CD4-positive, alpha-beta T cell (primary cell): ENCODE data around the gene POLR2L. TPM values are rescaled to one million over a fixed set of nuclear protein-coding genes. Genes with fewer than 3 reads are reported as not detected.

Experiments used
- ATAC-seq: fragments of 200-7000 bp; cut with Tn5 transposase; one replicate; pipeline ENCODE4 v1.10.0; 2022; ENCODE audit warnings: mild to moderate bottlenecking; ENCODE audit not compliant: poor library complexity
- CTCF ChIA-PET: fragments of 350-600 bp; sonication (Branson Sonifier 250); formaldehyde crosslinking; loops from one replicate; lab custom pipeline; 2021; ENCODE audit warnings: antibody characterized with exemption, inconsistent platforms; lab: Charles Lee
- POLR2A ChIA-PET: fragments of 350-600 bp; sonication (Branson Sonifier 250); formaldehyde crosslinking; loops from one replicate; lab custom pipeline; 2021; ENCODE audit warnings: antibody characterized with exemption, inconsistent platforms; lab: Charles Lee
- DNase-seq, 14 experiments: peaks; one replicate each; pipeline ENCODE4 v3.0.0-alpha.2; 2013 to 2020; ENCODE audit warnings: mixed read lengths in 2 of 14
- H3K27ac ChIP-seq, 2 donors: one replicate each; pipeline versions ENCODE4 v1.5.1 to v1.7.0; 2013; ENCODE audit warnings: low read length in 2 of 2, low read depth in 1 of 2, mild to moderate bottlenecking in 1 of 2
- H3K27me3 ChIP-seq, 2 experiments: 1 replicate in 1 of 2; 2 replicates in 1 of 2; pipeline versions ENCODE4 v1.6.1 to v1.7.0; 2013; ENCODE audit warnings: low read length in 2 of 2, control low read depth in 1 of 2, mild to moderate bottlenecking in 1 of 2, moderate library complexity in 1 of 2; ENCODE audit not compliant: insufficient read depth in 2 of 2, control insufficient read depth in 1 of 2
- H3K36me3 ChIP-seq: one replicate; pipeline ENCODE4 v1.6.1; 2013; ENCODE audit warnings: low read length, control low read depth; ENCODE audit not compliant: insufficient read depth
- H3K4me1 ChIP-seq: one replicate; pipeline ENCODE4 v1.6.1; 2013; ENCODE audit warnings: low read length, control low read depth; ENCODE audit not compliant: insufficient read depth
- H3K4me3 ChIP-seq: one replicate; pipeline ENCODE4 v1.5.1; 2013; ENCODE audit warnings: mild to moderate bottlenecking, low read length, moderate library complexity
- H3K9me3 ChIP-seq, 2 experiments: 1 replicate in 1 of 2; 2 replicates in 1 of 2; pipeline versions ENCODE4 v1.6.1 to v1.7.0; 2013; ENCODE audit warnings: low read length in 2 of 2, mild to moderate bottlenecking in 2 of 2, control low read depth in 1 of 2, moderate library complexity in 1 of 2; ENCODE audit not compliant: control insufficient read depth in 1 of 2, insufficient read depth in 1 of 2
- H3K27ac Mint-ChIP-seq: one replicate; pipeline ENCODE4 v1.8.0; 2020; ENCODE audit warnings: mixed read lengths
- H3K27me3 Mint-ChIP-seq: one replicate; pipeline ENCODE4 v1.8.0; 2021; ENCODE audit warnings: mixed read lengths
- H3K36me3 Mint-ChIP-seq: one replicate; pipeline ENCODE4 v1.8.0; 2021; ENCODE audit warnings: low read depth, mixed read lengths
- H3K4me1 Mint-ChIP-seq: one replicate; pipeline ENCODE4 v1.8.0; 2021; ENCODE audit warnings: low read depth, mixed read lengths
- H3K4me3 Mint-ChIP-seq: one replicate; pipeline ENCODE4 v1.8.0; 2020; ENCODE audit warnings: mild to moderate bottlenecking, mixed read lengths
- H3K9me3 Mint-ChIP-seq: one replicate; pipeline ENCODE4 v1.8.0; 2020; ENCODE audit warnings: mixed read lengths
- CTCF ChIP-seq: fragments of 200-600 bp; IDR thresholded peaks from one replicate; pipeline ENCODE4 v1.8.0; 2022; ENCODE audit warnings: antibody characterized with exemption, mild to moderate bottlenecking
- intact Hi-C, 2 experiments: fragments of 100-400 bp; cut with DNase I in 1 of 2; cut with micrococcal nuclease in 1 of 2; formaldehyde crosslinking; loops; one replicate each; pipeline versions ENCODE4 v1.15.1 to v1.9.0; 2023 to 2025; cut with DNase I, micrococcal nuclease
- total RNA-seq, 174 experiments: library from RNA in 2 of 174; stranded (reverse) in 2 of 174; gene quantifications; one replicate each; pipeline ENCODE4 v1.2.3 and lab custom pipeline; 2021 to 2026

Gene POLR2L
- total RNA-seq, 2 experiments from 2014 or later = 19.6 to 19.8 TPM

GRCh38 chr11:873706-874105 lies 31.4 kb upstream of the POLR2L start:
- POLR2A ChIA-PET = no interaction called here
- H3K27me3 Mint-ChIP-seq = no peaks in the 10 kb centered on the region

GRCh38 chr11:872799-873198 lies 30.5 kb upstream of the POLR2L start:
- intact Hi-C loops = no loop called here
- Histone ChIP-seq H3K4me1 (no peaks in the 10 kb centered on the region), H3K9me3 (no peaks in the 10 kb centered on the region), H3K4me3 (no peak overlapping the region), H3K36me3 (peaks cover 10% of the 10 kb centered on the region), H3K27ac (no peak overlapping the region), H3K27me3 (no peaks in the 10 kb centered on the region)
- peaks cover 15% of the 10 kb centered on the region for H3K36me3 Mint-ChIP-seq
- no peak overlapping the region for H3K27ac Mint-ChIP-seq
- ChIA-PET CTCF (no interaction called here), POLR2A (no interaction called here)
- H3K9me3 Mint-ChIP-seq = no peaks in the 10 kb centered on the region
- ATAC-seq = no peak
- H3K27me3 Mint-ChIP-seq = no peaks in the 10 kb centered on the region
- TF ChIP-seq CTCF = no peak
- H3K4me3 Mint-ChIP-seq = no peak overlapping the region
- DNase-seq = no peak
- no peaks in the 10 kb centered on the region for H3K4me1 Mint-ChIP-seq

More at GRCh38 chr11:873706-874105, 31.4 kb upstream of the POLR2L start:
- Mint-ChIP-seq H3K9me3 (no peaks in the 10 kb centered on the region), H3K4me1 (no peaks in the 10 kb centered on the region), H3K36me3 (peaks cover 15% of the 10 kb centered on the region), H3K4me3 (no peak overlapping the region), H3K27ac (no peak overlapping the region)
- DNase-seq = no peak
- no peaks in the 10 kb centered on the region for H3K9me3 ChIP-seq
- intact Hi-C loops = no loop called here
- no peak for ATAC-seq
- CTCF ChIA-PET = no interaction called here
- no peaks in the 10 kb centered on the region for H3K27me3 ChIP-seq
- TF ChIP-seq CTCF = no peak
- no peak overlapping the region for H3K27ac ChIP-seq
- H3K36me3 ChIP-seq = peaks cover 10% of the 10 kb centered on the region
- no peaks in the 10 kb centered on the region for H3K4me1 ChIP-seq
- no peak overlapping the region for H3K4me3 ChIP-seq

- no peak for ATAC-seq
- peaks cover 15% of the 10 kb centered on the region for H3K36me3 Mint-ChIP-seq
- POLR2A ChIA-PET = no interaction called here
- no peak overlapping the region for H3K27ac Mint-ChIP-seq
- TF ChIP-seq CTCF = no peak
- H3K36me3 ChIP-seq = peaks cover 6% of the 10 kb centered on the region
- intact Hi-C loops = no loop called here
- H3K4me3 Mint-ChIP-seq = no peak overlapping the region
- no peaks in the 10 kb centered on the region for H3K9me3 ChIP-seq
- no peak overlapping the region for H3K27ac ChIP-seq
- H3K4me3 ChIP-seq = no peak overlapping the region
- H3K27me3 ChIP-seq = no peaks in the 10 kb centered on the region
- H3K4me1 Mint-ChIP-seq = no peaks in the 10 kb centered on the region
- H3K9me3 Mint-ChIP-seq = no peaks in the 10 kb centered on the region
- no peaks in the 10 kb centered on the region for H3K27me3 Mint-ChIP-seq
- no peak for DNase-seq
- CTCF ChIA-PET = no interaction called here
- no peaks in the 10 kb centered on the region for H3K4me1 ChIP-seq
Observed at GRCh38 chr11:871472-871871, 29.1 kb upstream of the POLR2L start.
